ENCODE data around the gene SLC25A47.
A peak's percentile ranks its signal among the peaks of the same experiment; 100 is the strongest.

Gene SLC25A47

DNA sequence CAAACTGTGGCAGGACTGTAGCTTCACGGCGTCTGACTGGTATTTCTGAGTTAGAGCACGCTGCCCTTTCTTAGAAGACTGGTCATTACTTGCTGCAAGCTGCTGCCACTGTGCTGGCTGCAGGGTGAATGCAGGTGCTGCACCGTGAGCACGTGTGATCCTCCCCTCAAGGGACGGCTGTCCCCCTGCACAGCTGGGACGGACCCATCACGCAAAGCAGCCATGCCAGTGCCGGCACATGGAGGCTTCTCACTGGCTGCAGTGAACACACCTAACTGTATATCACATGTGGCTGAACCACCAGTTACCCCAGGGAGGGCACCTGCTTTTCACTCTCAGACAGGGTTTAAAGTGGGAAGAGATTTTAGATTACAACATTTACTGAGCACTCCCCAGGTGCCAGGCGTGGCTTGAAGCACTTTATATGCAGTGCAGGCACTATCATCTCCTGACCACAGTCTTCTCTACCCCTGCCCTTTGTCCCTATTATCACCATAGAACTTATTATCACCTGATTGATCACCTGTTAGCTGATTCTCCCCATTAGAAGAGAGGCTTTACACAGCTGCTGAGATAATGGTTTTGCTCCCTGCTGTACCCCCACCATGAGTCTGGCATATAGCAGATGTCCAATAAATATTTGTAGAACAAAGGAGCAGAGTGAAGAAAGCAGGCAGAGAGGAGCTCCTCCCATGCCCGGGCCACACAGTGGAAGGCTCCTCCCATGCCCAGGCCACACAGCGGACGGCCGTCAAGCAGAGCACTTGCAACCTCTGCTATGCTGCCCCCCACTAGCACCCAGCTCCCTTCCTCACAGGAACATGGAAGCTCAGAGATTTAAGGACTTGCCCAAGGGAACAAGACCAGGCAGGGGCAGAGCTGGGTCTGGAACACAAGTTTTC, 25.9 kb downstream of the SLC25A47 start:
- no peak for DNase-seq

DNA sequence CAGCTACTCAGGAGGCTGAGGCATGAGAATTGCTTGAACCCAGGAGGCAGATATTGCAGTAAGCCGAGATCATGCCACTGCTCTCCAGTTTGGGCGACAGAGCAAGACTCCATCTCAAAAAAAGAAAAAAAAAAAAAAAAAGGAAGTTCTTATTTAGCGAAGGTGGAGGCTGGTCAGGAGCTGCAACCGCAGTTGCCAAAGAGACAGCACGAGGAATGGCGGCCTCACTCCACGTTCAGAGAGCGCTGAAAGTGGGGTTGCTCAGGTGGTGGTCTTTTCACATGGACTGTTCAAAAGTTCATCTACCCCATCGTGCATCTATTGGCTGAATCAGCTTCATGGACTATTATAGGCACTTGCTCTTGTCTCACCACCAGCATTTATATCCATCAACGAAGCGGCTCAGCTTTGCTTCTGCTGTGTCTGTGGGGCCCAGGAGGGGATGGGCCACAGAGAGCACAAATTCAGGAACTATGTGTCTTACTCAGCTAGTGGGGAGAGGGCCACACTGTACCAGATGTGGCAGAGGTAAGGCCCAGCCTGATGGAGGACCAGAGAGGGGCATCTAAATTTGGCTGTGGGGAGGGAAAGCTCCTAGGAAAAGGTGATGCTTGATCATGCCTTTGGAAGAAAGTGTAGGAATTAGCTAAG, 27.3 kb downstream of the SLC25A47 start:
- DNase-seq, result no peak

DNA sequence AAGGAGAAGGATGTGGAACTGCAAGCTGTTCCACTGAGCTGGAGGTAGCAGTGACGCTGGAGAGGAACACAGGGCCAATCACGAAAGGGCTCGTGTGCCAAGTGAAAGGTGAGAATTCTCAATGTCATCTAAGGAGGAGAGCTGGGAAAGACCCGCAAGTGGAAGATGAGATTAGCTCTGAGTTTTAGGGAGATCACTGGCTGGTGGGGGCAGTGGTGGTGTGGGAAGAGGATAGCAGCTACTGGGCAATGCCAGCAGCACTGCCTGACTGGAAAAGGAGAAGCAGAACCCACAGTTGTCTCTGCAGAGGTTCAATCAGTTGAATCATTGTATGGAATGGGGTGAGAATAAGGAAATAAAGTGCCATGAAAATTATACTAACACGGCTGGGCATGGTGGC, 27.8 kb downstream of the SLC25A47 start:
- no peak for DNase-seq

DNA sequence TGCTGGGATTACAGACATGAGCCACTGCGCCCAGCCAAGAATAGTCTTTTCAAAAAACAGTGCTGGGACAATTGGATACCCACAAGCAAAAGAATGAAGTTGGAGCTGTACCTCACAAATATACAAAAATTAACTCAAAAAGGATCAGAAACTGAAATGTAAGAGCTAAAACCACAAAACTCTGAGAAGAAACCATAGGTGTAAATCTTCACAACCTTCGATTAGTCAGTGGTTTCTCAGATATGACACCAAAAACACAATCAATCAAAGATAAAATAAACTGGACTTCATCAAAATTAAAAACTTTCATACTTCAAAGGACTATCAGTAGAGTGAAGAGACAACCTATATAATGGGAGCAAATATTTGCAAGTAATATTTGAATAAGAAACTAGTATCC, 35.3 kb downstream of the SLC25A47 start:
- DNase-seq, result no peak

DNA sequence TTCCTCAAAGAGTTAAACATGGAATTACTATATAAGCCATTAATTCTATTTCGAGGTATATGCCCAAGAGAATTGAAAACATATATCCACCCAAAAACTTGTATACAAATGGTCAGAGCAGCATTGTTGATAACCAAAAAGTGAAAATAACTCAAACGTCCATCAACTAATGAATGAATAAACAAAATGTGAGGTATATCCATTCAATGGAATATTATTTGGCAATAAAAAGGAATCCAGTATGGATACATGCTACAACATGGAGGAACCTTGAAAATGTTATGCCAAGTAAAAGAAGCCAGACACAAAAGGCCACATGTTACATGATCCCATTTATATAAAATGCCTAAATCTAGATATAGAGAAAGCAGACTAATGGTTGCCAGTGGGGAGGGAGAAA, 36.0 kb downstream of the SLC25A47 start:
- DNase-seq, result no peak

DNA sequence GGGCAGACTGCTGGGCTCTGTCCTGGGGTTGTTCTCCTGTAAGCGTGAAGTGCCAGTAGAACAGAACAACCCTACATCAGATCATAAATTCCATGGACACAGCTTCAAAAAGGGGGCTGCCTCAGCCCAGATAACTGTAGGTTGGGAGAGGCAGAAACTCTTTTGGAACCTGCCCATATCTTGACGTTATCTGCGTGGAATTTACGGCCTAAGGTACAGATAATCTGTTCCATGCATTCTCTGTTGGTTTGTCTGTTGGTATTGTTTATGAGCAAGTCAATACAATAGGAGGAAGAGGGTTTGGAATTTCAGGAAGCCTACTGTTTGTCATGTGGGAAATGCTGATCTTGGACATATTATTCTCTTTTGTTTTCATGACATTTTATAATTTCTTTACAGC, 36.7 kb downstream of the SLC25A47 start:
- no peak for DNase-seq

DNA sequence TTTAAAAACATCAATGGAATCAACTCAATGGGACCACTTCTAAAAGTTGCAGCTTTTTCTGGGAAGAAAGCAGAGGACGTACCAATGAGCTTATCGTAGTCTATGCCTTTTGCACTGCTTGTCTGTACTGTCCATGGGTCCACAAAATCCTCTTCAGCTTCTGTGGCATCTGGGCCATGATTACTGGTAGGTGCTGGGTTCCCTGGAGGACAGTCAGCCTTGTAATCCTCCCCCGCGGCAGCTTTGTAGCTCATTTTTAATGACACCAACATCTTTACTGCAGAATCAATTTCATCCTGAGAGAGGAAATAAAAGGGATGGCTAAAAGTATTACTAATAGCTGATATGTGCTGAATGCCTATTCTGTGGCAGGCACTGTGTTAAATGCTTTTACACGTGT, 38.5 kb downstream of the SLC25A47 start:
- DNase-seq, result no peak

DNA sequence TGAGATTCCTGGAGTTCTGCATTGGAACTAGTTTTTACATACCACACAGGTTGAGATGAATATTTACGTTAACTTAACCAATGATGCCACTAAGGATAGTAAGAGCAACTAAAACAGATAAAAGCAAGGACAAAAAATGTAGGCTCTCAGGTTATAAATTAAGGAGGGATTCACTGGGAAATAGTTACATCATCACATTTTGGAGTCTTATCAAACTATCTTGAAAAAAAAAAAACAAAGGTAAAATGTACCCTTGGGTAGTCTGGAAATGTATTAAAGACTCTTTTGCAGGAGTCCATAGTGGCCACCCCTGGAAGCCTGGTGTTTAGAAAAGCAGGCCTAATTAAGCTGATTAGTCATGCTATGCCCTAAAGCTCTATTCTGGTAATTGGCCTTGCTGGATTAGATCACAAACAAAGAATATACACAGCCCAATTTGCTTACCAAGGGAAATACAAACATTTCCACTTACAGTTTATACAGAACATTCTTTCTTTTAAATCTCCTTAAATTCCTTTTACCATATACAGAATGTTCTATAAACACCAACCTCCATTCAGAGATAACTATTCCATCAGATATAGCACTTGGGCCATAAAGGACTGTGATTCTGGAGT, 39.3 kb downstream of the SLC25A47 start:
- DNase-seq, result no peak

DNA sequence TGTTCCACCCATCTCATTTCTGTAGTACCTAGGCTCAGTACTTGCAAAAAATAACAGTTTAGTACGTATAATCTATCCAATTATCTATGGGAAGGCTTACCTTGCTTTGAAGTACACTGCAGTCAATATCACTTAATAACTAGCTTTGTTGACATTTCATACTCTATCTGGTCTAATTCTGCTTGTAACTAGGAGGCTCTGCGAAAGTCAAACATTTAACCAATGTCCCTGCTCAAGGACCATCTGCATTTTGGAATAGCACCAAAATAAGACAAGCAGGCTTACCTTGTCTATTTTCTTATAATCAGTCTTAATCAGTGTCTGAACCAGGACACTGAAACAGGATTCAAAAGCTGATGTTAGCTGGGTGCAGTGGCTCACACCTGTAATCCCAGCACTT, 39.9 kb downstream of the SLC25A47 start:
- DNase-seq, result no peak

DNA sequence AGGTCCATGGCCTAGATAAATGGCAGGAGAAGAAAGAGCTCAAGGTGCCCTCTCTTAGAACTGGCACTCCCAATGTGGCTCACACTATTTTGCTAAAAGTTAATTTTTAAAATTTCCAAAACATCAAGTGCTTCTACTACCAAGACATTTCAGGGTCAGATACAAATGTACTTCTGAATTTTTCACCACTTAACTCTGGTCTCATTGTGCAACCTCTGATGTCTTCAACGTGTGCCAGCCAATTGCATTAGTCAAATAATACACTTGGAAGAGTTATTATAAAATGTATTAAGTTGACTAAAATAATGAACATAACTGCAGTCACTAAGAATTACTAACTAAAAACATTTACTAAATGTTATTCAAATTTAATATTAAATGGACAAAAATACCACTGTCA, 41.3 kb downstream of the SLC25A47 start:
- DNase-seq, result no peak

DNA sequence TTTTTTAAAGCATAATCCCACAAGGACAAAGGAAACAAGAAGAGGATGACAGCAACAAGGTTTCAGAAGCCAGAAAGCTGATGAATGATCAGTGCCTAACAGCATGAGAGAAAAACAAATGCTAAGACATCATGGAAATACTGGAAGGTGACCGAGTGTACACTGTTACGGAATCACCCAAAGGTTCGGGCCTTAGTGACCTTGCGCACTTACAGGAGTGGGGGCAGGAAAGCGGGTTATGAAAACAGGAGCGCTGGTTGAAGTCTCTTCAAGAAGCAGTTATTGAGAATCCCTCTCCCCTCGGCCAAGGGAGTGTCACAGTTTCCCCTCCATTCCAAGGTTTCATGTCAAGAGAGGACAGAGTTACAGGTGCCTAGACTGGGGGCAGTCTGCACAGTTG, 42.6 kb downstream of the SLC25A47 start:
- DNase-seq, result no peak

DNA sequence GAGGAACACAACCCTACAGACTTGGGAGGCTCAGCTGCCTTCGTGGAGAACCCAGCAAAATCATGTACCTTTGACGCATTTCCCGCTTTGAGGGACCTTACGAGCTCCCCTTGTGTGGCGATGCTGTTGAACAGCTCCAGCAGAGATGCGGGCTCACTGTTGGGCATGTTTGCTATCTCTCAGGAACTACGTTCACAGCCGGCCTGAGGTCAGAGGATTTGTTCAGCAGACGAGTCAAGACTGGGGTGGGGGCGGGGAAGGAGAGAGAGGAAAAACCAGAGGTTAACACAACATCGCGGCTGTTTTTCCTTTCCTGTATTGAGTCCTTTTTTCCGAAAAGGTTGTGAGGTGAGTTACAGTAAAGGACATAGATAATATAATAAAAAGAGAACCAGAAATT, 45.9 kb downstream of the SLC25A47 start:
- DNase-seq, result no peak

DNA sequence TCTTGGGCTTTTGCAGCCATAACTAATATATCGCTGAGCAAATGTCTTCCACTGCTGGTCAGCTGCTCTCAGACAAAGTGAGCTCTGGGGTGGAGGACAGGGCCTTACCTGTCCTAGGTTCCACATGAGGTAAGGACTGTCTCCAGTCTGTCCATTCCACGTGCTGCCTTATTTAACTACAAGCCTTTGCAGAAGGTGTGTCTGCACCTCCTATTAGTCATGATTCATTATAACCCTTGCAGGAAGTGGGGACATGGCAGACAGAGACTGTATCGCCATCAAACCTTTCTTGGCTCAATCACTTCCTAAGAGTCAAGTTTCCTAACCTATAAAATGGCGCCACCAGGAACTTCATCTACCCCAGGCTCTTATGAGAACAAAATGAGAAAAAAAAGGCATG, 46.9 kb downstream of the SLC25A47 start:
- DNase-seq, result no peak

DNA sequence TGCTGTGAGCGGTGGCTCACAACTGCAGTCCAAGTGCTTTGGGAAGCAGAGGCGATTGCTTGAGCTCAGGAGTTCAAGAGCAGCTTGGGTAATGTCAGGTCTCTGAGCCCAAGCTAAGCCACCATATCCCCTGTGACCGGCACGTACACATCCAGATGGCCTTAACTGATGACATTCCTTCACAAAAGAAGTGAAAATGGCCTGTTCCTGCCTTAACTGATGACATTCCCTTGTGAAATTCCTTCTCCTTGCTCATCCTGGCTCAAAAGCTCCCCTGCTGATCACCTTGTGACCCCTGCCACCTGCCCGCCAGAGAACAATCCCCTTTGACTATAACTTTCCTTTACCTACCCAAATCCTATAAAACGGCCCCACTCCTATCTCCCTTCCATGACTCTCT, 48.6 kb downstream of the SLC25A47 start:
- no peak for DNase-seq

DNA sequence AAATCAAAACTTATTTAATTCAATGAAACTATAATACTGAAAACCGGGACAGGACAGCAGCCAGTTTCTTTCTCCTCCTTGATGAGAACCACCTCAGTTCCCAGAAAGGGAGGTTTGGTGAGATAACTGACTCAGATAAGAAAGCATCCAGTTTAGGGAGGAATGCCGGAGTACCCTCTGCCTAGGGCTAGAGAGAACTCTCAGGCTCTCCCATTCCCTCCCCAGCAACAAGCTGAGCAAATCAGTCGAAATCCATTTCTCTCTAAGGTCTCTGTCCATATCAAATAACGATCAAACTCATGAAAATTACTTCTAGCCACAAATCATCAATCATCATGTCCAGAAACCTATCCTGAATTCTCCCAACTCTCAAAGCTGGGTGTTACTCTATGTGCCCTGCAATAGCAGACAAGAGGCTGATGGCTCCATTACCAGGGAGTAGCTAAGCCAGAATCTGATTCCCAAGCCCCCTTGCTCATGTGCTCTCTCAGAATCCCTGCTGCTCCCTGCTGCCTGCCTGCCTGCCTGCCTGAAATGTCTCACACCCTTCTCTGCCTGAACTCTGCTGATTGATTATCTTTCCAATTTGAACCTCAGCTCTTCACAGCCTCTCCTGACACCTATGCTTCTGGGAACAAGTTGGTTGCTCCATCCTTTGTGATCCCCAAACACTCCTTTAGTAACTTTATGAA, 49.4 kb downstream of the SLC25A47 start:
- DNase-seq, result peak; percentile 50

DNA sequence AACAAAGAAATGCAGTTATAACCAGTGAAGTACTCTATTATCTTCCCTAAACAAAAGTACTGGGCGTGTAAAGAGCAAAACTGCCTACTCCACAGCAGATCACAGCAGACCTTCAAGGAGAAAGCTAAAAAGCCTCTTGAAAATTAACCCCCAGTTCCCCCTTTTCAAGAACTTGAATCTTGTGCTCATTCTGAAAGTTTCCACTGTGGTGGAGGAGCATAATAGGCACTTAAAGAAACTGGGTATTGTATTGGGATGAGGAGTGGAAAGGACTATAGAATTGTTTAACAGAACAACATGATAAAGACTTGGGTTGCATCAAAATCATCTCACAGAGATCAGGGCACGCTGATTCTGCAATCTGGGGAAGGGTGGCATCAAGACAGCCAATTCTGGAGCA, 51.1 kb downstream of the SLC25A47 start:
- peak; percentile 41 for DNase-seq

DNA sequence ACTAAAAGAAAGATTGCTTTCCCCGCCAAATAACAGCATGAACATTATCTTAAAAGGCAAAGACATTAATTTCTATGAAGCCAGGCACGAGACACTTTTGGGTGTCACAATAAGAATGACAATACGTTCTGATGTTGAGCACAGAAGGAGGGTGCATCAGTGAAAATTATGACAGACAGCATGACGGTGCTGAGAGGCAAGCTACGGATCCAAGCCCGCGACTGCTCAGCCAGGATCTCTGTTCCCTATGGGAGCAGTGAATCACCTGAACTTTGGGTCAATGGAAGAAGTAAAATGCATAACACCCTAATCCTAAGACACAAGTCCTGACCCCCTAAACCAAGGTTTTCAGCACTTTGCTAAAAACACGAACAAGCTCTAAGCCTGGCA, 51.7 kb downstream of the SLC25A47 start:
- no peak for DNase-seq

DNA sequence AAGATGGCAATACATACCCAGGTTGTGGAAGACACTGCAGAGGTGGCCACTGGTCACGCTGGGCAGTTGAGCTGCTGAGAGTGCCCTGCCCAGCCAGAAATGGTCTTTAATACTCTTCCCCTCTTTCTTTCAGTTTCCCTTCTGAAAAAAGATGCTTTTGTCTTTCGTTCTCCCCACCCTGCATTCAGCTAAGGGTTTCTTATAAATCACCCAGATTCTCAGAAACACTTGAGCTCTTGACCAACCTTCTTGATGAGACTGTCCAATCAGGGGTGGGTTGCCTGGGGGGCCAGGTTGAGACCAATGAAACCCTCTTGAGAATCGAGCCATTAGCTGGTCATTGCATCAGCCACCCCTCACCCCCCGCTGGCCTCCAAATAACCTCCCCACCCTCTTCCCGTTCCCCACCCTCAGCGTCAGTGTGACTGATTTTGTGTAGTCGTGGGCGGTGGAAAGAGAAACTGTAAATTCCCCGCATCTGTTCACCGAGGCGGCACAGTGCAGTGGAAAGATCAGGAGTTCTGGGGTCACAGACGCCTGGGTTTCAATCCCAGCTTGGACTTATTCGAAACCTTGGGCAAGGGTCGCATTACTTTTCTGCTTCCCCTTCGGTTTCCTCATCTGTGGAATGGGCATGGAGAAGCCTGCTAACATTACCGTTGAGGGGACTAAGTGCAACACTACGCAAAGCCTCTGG, 52.3 kb downstream of the SLC25A47 start:
- peak; percentile 97 for DNase-seq

DNA sequence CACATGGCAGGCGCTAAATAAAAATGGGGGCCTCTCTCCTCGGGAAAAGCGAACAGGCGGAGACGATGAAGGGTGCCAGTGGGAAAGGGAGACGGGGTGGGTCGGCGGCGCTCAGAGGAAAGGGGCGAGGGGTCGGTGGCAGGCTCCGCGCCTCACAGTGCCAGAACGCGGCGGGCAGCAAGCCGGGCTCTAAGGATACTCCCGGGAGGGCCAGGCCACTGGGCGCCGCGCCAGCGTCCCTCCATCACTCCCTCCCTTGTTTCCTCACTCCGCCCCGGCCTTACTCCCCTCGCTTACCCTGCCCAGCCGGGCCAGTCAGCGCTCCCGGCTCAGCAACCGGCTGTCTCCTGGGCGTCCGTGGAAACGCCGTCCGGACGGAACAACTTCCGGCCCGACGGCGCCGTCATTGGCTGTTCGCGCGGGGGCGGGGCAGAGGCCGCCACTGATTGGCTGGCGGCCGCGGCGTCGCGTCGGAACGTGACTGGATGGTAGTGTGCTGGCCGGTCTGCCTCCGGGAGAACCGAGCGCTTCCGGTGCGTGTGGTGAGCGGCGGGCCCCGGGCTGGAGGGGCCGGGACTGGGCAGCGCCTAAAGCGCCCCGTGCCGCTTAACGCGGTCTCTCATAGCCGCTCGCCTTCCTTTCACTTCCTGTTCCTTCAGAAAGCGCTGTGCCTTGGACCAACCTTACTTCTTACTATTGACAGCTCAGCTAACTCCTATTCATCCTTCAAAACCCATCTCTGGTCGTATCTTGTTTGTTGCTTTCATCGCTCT, 53.0 kb downstream of the SLC25A47 start, which contains the start of gene WDR25:
Gene WDR25 (plus strand): TSS at position 523 of the 773 bp plus-strand sequence.
- DNase-seq, result peak; percentile 95

DNA sequence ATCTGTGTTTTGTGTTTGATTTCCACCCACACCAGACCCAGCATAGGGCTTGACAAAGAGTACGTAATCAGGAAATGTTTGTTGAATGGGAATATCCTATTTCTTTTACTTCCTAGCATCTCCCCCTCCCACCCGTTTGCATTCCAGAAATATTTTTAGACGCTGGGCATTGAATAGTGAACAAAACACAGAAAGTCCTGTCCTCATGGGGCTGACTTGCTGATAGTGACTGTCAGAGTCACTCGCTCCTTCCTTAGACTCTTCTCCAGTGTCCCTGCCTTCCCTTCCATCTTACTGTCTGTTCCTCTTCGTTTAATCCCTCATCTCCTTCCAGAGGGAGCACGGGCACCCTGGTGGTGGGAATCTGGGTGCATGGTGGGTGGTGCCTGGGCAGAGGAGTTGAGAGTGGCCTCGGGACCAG, 53.6 kb downstream of the SLC25A47 start:
- DNase-seq, result no peak

Measured in OCI-M1 (cell line).